ENCODE measurements around the gene MAD2L1BP.

Gene MAD2L1BP

DNA sequence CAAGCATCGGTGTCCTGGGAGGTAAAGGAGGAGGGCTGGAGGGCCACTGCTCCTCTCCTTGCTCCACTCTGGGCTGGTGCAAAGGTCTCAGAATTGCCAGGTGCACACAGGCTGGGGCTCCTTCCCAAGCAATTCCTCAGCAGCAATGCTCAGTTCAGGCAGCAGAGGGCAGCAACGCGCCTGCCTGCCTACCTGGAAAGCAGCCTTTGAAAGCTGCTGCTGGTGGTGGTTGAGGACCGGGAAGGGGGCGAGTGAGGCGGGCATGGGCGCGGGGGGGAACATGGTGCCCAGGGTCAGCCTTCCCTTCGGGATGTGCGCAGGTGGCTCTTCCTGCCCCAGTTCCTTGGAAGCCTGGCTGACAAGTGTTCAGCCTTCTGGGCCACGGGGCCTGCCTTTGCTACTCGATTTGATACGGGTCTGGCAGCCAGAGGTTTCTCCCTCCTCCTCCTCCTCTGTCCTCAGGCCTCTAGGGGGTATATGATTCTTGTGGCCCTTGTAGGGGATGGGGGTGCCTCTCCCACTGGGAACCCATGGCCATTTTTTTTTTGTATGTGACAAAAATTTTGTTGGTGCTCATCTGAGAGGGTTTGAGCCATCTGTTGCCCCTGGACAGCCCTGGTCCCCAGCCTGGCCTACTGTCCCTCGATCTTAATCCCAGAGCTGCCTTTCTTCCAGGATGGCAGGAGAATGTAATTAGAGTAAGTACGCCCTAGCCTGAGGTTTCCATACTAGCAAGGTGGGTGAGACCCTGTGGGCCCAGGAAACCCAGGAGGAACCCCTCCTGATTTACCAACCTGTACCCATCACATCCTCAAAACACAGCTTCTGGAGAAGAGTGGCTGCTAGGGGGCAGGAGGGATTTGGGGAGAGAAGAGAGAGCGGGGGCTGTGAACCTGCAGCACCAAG lies 31.9 kb downstream of the MAD2L1BP start:
- H3K27me3 Mint-ChIP-seq, result no peaks in the 10 kb centered on the region
- DNase-seq (peak; percentile 57), ATAC-seq (replicated peaks) (peak; percentile 65 to 75)
- peaks cover 15 to 18% of the 10 kb centered on the region in 2 donors for H3K36me3 Mint-ChIP-seq
- H3K4me1 Mint-ChIP-seq, result peaks cover 18 to 34% of the 10 kb centered on the region in 2 donors
- H3K4me3 Mint-ChIP-seq, result peak overlapping the region; percentile 31 to 44
- H3K9me3 Mint-ChIP-seq, result no peaks in the 10 kb centered on the region
- peak overlapping the region; percentile 78 for H3K27ac Mint-ChIP-seq

DNA sequence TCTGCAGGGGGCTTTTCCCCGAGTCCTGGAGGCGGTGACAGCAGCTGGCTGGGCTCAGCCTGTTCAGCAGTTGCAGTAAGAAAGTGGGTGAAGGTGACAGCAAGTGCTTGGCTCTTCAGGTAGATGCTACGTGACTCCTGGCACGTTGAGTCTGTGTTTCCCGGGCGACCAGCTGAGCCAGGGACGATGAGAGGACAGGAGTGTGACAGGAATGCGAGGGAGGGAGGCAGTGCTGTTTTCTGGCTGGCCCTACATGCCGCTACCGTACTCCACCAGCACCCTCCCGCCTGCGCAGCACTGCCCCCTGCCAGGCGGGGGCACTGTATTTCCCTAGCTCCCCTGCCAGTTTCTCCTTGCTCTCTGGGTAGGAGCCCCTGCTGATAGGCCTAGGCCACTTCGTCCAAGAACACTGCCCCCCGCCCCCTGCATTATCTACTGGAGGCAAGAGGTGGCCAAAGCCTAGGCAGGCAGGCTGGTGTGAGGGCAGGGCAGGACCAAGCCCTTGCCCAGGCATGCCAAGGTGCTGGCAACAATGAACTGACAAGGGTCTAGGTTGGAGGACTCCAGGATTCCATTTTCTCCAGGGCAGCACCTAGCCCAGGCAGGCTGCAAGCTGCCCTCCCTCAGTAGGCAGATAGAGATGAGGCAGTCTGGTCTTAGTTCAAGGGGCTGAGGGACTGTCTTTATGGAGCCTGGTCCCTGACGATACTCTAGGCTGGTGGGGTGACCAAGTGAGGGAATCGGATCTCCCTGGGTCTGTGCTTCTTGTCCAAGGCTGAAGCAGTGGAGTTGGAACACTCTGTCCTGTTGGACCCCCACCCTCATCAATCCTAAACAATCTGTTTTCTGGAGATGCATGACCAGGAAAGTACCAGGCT lies 32.8 kb downstream of the MAD2L1BP start:
- peak overlapping the region in 1 of 2 donors; percentile 35 for H3K4me3 Mint-ChIP-seq
- peaks cover 22 to 26% of the 10 kb centered on the region in 2 donors for H3K36me3 Mint-ChIP-seq
- no peaks in the 10 kb centered on the region for H3K27me3 Mint-ChIP-seq
- peaks cover 18 to 34% of the 10 kb centered on the region in 2 donors for H3K4me1 Mint-ChIP-seq
- H3K9me3 Mint-ChIP-seq, result no peaks in the 10 kb centered on the region
- H3K27ac Mint-ChIP-seq, result peak overlapping the region; percentile 69
- DNase-seq (no peak), ATAC-seq (replicated peaks) (peak; percentile 59 to 63)

DNA sequence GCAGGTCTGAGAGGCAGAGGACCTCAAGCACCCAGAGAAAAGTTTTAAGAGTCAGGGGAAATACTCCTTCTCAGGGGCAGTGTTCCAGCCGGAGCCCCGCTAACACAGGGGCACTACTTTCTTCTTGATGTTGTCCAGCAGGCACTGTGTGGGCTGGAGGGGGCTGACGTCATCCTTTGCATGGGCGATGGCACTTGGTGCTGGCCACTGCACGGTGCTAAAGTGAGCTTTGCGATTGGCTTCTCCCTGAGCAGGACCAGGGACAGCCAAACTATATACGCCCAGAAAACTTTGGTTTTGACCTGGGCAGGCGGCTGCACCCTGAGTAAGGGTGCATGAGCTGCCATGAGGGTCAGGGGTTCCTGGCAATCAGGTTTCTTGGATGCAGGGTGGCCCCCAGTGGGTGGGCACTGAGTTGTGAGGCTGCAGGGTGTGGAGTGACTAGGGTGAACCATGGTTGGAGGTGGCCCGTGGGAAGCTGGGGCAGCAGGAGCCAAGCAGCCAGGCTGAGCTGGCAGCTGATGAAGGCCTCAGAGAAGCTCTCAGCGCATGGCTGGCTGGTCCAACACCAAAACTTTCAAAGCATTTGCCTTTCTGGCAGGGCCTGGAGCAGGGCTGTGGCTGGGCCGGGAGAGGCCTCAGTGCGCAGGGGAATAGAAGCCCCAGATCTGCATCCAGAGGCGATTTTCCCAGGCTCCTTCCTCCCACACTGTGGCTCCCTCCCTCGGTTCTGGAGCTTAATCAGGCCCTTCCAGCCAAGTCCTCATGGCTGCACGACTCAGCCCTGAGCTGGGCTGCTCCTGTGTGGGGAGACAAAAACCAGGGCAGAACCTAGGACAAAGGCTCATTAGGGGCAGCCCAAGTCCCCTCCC lies 33.6 kb downstream of the MAD2L1BP start:
- peak overlapping the region; percentile 25 for H3K27ac Mint-ChIP-seq
- DNase-seq (no peak), ATAC-seq (replicated peaks) (no peak)

DNA sequence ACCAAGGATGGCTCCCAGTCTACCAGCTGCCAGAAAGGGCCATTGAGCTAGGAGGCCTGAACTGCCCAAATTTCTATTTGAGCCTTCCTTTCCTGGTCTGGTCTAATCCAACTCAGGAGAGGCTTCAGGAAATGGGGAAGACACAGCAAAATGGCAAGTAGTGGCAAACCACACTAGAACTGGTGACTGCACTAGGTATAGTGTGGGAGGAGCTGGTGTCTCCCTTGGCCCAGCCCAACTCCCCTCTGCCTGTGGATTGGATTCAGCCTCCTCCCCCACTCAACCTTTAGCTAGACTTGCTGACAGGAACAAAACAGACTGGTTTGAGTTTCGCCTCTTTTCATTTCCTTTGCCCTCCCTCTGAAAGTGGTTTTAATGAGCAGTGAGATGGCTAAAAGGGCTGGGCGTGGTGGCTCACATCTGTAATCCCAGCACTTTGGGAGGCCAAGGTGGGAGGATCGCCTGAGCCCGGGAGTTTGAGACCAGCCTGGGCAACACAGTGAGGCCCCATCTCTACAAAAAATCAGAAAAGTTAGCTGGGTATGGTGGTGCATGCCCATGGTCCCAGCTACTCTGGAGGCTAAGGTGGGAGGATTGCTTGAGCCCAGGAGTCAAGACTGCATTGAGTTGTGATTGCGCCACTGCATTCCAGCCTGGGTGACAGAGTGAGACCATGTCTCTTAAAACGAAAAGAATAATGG lies 34.4 kb downstream of the MAD2L1BP start:
- H3K36me3 Mint-ChIP-seq, result peaks cover 29 to 32% of the 10 kb centered on the region in 2 donors
- DNase-seq, result no peak
- peak; percentile 39 to 54 for ATAC-seq (replicated peaks)
- H3K9me3 Mint-ChIP-seq, result no peaks in the 10 kb centered on the region
- H3K27ac Mint-ChIP-seq, result no peak overlapping the region
- H3K4me3 Mint-ChIP-seq, result no peak overlapping the region
- peaks cover 18 to 34% of the 10 kb centered on the region in 2 donors for H3K4me1 Mint-ChIP-seq
- H3K27me3 Mint-ChIP-seq, result no peaks in the 10 kb centered on the region

More for the DNA sequence above, 33.6 kb downstream of the MAD2L1BP start:
- Mint-ChIP-seq H3K4me3 (no peak overlapping the region), H3K36me3 (peaks cover 23 to 26% of the 10 kb centered on the region in 2 donors), H3K27me3 (no peaks in the 10 kb centered on the region), H3K4me1 (peaks cover 18 to 34% of the 10 kb centered on the region in 2 donors), H3K9me3 (no peaks in the 10 kb centered on the region)

DNA sequence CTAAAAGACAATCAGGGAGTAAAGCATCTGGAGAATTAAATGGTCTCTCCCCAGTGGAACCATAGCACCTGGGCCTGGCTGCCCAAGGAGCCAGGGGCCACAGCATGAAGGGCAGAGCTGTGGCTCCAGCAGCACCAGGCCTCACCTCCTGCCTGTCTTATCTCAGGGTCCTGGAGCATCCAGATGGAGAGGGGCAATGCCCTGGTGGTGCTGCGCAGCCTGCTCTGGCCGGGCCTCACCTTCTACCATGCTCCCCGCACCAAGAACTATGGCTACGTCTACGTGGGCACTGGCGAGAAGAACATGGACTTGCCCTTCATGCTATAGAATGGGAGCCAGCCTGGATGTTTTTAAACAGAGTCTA lies 35.0 kb downstream of the MAD2L1BP start:
- no peak overlapping the region for H3K4me3 Mint-ChIP-seq
- H3K36me3 Mint-ChIP-seq, result peaks cover 30 to 37% of the 10 kb centered on the region in 2 donors
- ATAC-seq (replicated peaks), result no peak
- H3K27me3 Mint-ChIP-seq, result no peaks in the 10 kb centered on the region
- H3K27ac Mint-ChIP-seq, result no peak overlapping the region
- peaks cover 18 to 34% of the 10 kb centered on the region in 2 donors for H3K4me1 Mint-ChIP-seq
- H3K9me3 Mint-ChIP-seq, result no peaks in the 10 kb centered on the region
- DNase-seq, result no peak

DNA sequence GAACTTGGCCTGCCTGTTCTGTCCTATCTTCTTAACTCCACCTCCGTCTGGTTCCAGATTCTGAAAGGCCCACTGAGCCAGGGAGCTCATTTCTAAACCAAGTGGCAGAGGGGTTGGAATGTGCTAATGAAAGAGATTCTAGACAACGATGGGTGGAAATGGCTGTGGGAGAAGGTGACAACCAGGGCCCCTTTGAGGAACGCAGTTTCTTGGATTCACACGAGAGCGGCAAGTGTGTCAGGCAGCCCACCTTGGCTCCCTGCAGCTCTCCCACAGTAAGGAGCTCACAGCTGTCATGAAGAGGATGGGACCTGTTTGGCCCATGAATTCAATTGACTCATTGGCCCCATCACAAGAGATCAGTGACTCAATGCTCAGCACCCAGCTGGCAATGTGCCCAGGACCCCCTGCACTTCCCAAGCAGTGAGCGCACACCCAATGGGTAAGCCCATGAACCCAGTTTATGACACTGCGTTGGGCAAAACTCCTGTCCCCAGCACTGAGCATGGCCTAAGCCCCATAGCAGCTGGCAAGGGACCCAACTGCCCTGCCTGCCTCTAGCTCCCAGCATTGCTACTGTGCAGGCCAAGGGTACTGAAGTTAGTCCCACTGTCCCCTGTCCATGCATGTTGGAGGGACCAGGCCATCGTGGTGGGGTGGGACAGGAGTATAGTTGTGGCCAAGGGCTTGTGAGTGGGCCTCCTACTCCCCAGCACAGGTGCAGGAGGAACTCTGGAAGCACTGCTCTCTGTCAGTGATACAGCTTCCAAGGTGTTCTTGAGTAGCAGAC lies 35.6 kb downstream of the MAD2L1BP start:
- H3K27ac Mint-ChIP-seq, result peak overlapping the region; percentile 22
- no peak for ATAC-seq (replicated peaks)

DNA sequence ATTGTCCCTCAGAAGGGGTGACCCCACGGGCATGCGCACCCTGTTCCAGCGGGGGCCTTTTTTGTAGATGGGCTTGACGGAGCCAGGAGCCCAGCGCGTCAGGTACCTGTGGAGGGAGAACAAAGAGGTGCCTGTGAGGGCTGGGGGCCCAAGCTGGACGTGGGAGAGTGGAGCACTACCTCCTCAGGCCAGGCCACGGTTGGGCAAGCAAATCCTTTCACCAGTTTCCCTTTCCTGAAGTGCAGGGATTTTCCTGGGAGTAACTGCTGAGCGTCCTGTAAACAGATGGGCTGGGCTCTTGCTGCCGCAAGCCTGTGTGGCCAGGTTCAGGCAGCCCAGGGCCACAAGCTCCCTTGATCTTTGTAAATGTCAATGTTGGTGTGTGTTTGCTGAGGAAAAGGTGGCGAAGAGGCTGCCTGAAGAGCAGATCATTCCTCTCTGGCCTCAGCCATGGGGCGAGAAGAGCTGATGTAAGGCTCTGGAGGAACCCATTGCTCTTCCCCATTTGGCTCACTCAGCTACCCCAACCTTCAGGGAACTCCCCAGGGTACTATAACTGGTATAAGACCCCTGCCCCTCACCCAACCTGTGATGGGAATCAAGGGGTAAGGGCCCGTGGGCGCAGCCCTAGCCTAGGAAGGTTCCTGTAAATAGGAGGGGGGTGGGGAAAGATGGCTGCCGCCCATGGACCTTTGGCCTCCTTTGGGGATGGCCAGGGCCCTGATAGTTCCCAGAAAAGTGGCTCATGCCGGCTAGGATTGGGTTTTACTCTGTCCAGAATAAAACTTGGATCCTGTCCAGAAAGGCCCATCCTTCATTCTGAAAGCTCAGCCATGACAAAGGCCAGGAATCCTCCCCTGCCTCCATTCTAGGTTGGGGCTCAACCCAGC lies 36.4 kb downstream of the MAD2L1BP start:
- Mint-ChIP-seq H3K4me1 (peaks cover 16 to 31% of the 10 kb centered on the region in 2 donors), H3K9me3 (no peaks in the 10 kb centered on the region), H3K27ac (no peak overlapping the region), H3K4me3 (no peak overlapping the region), H3K36me3 (peaks cover 30 to 41% of the 10 kb centered on the region in 2 donors), H3K27me3 (no peaks in the 10 kb centered on the region)
- DNase-seq (no peak), ATAC-seq (replicated peaks) (no peak)

More for the DNA sequence above, 35.6 kb downstream of the MAD2L1BP start:
- H3K9me3 Mint-ChIP-seq, result no peaks in the 10 kb centered on the region
- no peak overlapping the region for H3K4me3 Mint-ChIP-seq
- no peak for DNase-seq
- peaks cover 30 to 40% of the 10 kb centered on the region in 2 donors for H3K36me3 Mint-ChIP-seq
- no peaks in the 10 kb centered on the region for H3K27me3 Mint-ChIP-seq
- H3K4me1 Mint-ChIP-seq, result peaks cover 18 to 34% of the 10 kb centered on the region in 2 donors

DNA sequence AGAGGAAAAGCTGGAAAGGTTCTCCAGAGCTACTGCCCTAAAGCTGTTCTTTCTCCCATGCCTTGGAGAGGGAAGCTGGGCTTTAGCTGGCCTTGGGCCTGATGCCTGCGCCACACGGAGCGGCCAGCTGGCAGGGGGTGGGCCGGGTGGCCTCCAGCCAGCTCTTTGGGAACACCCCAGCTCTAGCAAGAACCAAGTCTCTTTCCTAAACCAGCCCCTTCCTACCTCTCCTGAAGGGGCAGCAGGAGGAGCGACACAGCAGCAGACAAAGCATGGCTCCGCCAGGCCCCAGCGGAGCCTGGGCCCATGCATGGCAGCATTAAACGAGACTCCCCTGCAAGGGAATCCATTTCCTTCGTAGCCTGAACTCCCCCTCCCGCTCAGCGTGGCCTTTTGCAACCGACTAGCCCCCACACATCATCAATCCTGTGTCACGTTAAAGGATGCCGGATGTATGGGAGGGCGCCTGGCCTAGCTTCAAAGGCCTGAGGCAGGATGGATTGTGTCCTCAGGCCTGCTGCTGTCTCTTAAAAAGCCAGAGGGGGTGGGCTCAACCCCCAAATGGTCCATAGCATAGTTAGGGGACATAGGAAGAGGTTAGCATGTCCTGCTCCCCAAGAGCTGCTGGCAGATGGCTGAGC lies 37.9 kb downstream of the MAD2L1BP start:
- Mint-ChIP-seq H3K27ac (no peak overlapping the region), H3K4me1 (peaks cover 2 to 16% of the 10 kb centered on the region in 2 donors), H3K36me3 (peaks cover 38 to 51% of the 10 kb centered on the region in 2 donors), H3K4me3 (no peak overlapping the region), H3K9me3 (no peaks in the 10 kb centered on the region), H3K27me3 (no peaks in the 10 kb centered on the region)
- ATAC-seq (replicated peaks) (no peak), DNase-seq (no peak)

DNA sequence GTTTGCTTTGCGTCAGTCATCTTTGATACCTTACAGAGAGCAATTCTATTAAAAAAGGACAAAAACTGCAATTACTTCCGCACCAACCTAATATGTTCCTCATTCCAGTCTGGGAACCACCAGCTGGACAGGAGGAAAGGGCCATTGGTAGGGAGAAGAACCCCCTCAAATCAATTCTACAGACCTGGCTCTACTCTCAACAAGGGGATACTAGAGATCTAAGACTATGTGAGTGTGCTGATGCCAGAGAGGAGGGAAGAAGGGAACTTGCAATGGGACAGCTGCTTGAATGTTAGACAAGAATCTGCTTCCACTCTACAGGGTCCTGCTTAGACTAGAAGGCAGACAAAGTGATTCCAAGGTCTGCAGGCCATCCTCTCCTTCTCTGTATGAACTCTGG lies 38.7 kb downstream of the MAD2L1BP start:
- H3K4me3 Mint-ChIP-seq, result no peak overlapping the region
- DNase-seq (no peak), ATAC-seq (replicated peaks) (no peak)
- no peak overlapping the region for H3K27ac Mint-ChIP-seq
- no peaks in the 10 kb centered on the region for H3K9me3 Mint-ChIP-seq
- peaks cover 2 to 16% of the 10 kb centered on the region in 2 donors for H3K4me1 Mint-ChIP-seq
- H3K27me3 Mint-ChIP-seq, result no peaks in the 10 kb centered on the region
- H3K36me3 Mint-ChIP-seq, result peaks cover 37 to 52% of the 10 kb centered on the region in 2 donors

DNA sequence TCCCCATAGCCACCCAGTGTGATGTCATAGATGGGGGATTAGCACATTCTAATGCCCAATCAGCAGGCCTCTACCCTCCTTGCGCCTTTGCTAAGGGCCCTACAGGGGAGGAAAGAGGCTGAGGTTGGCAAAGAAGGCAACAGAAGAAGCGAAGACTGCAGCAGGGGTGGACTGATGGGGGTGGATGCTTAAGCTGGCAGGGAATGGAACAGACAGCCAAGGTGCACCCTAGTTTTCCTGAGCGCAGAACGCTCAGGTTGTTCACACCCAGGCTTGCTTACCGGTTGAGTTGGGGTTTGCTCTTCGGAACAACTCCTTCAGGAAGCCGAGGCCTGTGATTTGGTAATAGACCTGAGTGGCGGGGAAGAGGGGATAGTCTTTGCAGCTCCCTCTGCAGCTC lies 39.3 kb downstream of the MAD2L1BP start:
- Mint-ChIP-seq H3K36me3 (peaks cover 37 to 57% of the 10 kb centered on the region in 2 donors), H3K4me3 (no peak overlapping the region), H3K27ac (no peak overlapping the region), H3K27me3 (no peaks in the 10 kb centered on the region), H3K9me3 (no peaks in the 10 kb centered on the region), H3K4me1 (peaks cover 2 to 13% of the 10 kb centered on the region in 2 donors)
- ATAC-seq (replicated peaks) (no peak), DNase-seq (no peak)

DNA sequence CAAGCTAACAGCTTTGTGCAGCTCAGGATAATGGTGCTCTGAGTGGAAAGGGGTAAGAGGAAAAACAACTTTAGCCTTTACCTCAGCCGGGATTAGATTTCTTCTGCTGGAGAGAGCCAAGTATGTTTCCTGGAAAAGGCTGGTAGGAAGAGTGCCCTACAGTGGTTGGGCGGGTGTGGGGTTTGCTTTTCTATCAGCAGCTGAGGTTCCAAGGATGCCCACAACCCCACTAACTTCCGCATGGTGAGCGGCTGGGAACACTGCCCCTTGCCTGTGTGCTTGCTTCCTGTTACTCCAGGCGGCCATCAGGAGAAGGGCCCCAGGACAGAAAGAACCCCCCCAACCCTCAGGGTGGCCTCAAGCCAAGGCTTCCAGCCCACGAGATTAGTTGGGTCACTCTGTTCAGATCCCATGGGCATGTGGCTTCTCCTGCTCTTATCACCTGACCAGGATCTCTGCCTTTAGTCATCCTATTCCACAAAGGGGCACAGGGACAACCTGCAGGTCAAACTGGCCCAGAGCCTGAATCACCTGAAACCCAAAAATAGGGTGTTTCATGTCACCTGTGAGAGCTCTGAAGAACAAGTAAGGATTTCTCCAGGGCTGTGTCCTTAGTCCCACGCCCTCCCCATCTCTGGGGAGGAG lies 41.4 kb downstream of the MAD2L1BP start:
- Mint-ChIP-seq H3K27ac (no peak overlapping the region), H3K27me3 (no peaks in the 10 kb centered on the region), H3K4me3 (no peak overlapping the region), H3K4me1 (peaks cover 3 to 11% of the 10 kb centered on the region in 2 donors), H3K9me3 (no peaks in the 10 kb centered on the region), H3K36me3 (peaks cover 38 to 51% of the 10 kb centered on the region in 2 donors)
- ATAC-seq (replicated peaks), result no peak
- no peak for DNase-seq

Measured in stimulated activated naive B cell treated with anti-CD40 and anti-IgM and Interleukin-4, amounts not matched to agents 10 μg/mL and 1 μg/mL and 100 μg/mL, for 72 hours (primary cell).